Immature natural killer cell (primary cell): ENCODE results near the gene EYA2. TPM values are rescaled to one million over a fixed set of nuclear protein-coding genes. Genes with fewer than 3 reads are reported as not detected.
"Not testable (repeated sequence)": the region's sequence is repeated elsewhere in the genome, so short reads cannot be mapped to it uniquely, and the experiment has no call there.

ENCODE experiments used
- DNase-seq, 3 donors: peaks; one replicate each; pipeline ENCODE4 v3.0.0; 2022; ENCODE audit warnings: mixed read lengths in 1 of 3
- H3K27ac Mint-ChIP-seq, 6 donors: one replicate each; pipeline ENCODE4 v1.8.0; 2020; ENCODE audit warnings: mixed read lengths in 6 of 6, mild to moderate bottlenecking in 5 of 6, inconsistent platforms in 4 of 6, moderate library complexity in 3 of 6
- H3K27me3 Mint-ChIP-seq, 3 donors: one replicate each; pipeline ENCODE4 v1.8.0; 2020 to 2021; ENCODE audit warnings: low read depth in 3 of 3, mild to moderate bottlenecking in 3 of 3, mixed read lengths in 3 of 3, moderate library complexity in 3 of 3, inconsistent platforms in 1 of 3
- H3K36me3 Mint-ChIP-seq, 3 donors: one replicate each; pipeline ENCODE4 v1.8.0; 2020; ENCODE audit warnings: mixed read lengths in 3 of 3, inconsistent platforms in 2 of 3, mild to moderate bottlenecking in 2 of 3
- H3K4me1 Mint-ChIP-seq, 2 donors: one replicate each; pipeline ENCODE4 v1.8.0; 2020; ENCODE audit warnings: inconsistent platforms in 2 of 2, mild to moderate bottlenecking in 2 of 2, mixed read lengths in 2 of 2, moderate library complexity in 1 of 2
- H3K4me3 Mint-ChIP-seq, 5 donors: one replicate each; pipeline ENCODE4 v1.8.0; 2020; ENCODE audit warnings: mild to moderate bottlenecking in 5 of 5, mixed read lengths in 5 of 5, inconsistent platforms in 3 of 5, moderate library complexity in 3 of 5
- H3K9me3 Mint-ChIP-seq, 6 donors: one replicate each; pipeline ENCODE4 v1.8.0; 2020; ENCODE audit warnings: mild to moderate bottlenecking in 6 of 6, mixed read lengths in 6 of 6, inconsistent platforms in 4 of 6, moderate library complexity in 3 of 6
- polyA plus RNA-seq, 3 donors: library from polyadenylated mRNA; unstranded; fragments of 300-500 nt; fragmentation: Illumina TruSeq; gene quantifications; one replicate each; pipeline ENCODE4 v1.2.3, GENCODE V29; 2021

EYA2 gene
- polyA plus RNA-seq, 3 donors from 2014 or later, result not detected

GRCh38 chr20:46879386-46879785 lies 15.3 kb upstream of the EYA2 start:
- DNase-seq, result no peak
- Mint-ChIP-seq H3K27me3 (peaks cover 0 to 16% (median 0%) of the 10 kb centered on the region in 3 donors), H3K4me1 (no peaks in the 10 kb centered on the region), H3K36me3 (no peaks in the 10 kb centered on the region), H3K9me3 (no peaks in the 10 kb centered on the region), H3K4me3 (no peak overlapping the region), H3K27ac (no peak overlapping the region)

- not testable (repeated sequence) for H3K4me1 Mint-ChIP-seq, H3K4me3 Mint-ChIP-seq, H3K9me3 Mint-ChIP-seq
Measured at GRCh38 chr20:46879963-46880362, 14.7 kb upstream of the EYA2 start.

GRCh38 chr20:46883892-46884291 lies 10.8 kb upstream of the EYA2 start:
- H3K4me1 Mint-ChIP-seq, result no peaks in the 10 kb centered on the region

More at GRCh38 chr20:46879963-46880362, 14.7 kb upstream of the EYA2 start:
- H3K27me3 Mint-ChIP-seq, result peaks cover 0 to 12% (median 0%) of the 10 kb centered on the region in 3 donors
- not testable (repeated sequence) for H3K27ac Mint-ChIP-seq, DNase-seq, H3K36me3 Mint-ChIP-seq

GRCh38 chr20:46890682-46891081 lies 4.0 kb upstream of the EYA2 start:
- no peak overlapping the region for H3K4me3 Mint-ChIP-seq
- H3K4me1 Mint-ChIP-seq, result no peaks in the 10 kb centered on the region
- DNase-seq, result no peak
- H3K27ac Mint-ChIP-seq, result no peak overlapping the region
- peaks cover 0 to 2% (median 0%) of the 10 kb centered on the region in 6 donors for H3K9me3 Mint-ChIP-seq
- H3K27me3 Mint-ChIP-seq, result peaks cover 5 to 28% (median 6%) of the 10 kb centered on the region in 3 donors
- no peaks in the 10 kb centered on the region for H3K36me3 Mint-ChIP-seq

More at GRCh38 chr20:46883892-46884291, 10.8 kb upstream of the EYA2 start:
- no peaks in the 10 kb centered on the region for H3K9me3 Mint-ChIP-seq
- H3K36me3 Mint-ChIP-seq, result no peaks in the 10 kb centered on the region
- H3K27me3 Mint-ChIP-seq, result peaks cover 0 to 8% (median 7%) of the 10 kb centered on the region in 3 donors
- H3K4me3 Mint-ChIP-seq, result no peak overlapping the region
- H3K27ac Mint-ChIP-seq, result no peak overlapping the region
- DNase-seq, result no peak

GRCh38 chr20:46893051-46893450 lies 1.6 kb upstream of the EYA2 start:
- Mint-ChIP-seq H3K4me3 (no peak overlapping the region), H3K4me1 (no peaks in the 10 kb centered on the region), H3K9me3 (peaks cover 0 to 2% (median 0%) of the 10 kb centered on the region in 6 donors), H3K27ac (no peak overlapping the region), H3K27me3 (peaks cover 7 to 26% (median 12%) of the 10 kb centered on the region in 3 donors), H3K36me3 (no peaks in the 10 kb centered on the region)
- no peak for DNase-seq

- Mint-ChIP-seq H3K27me3 (peaks cover 9 to 26% (median 11%) of the 10 kb centered on the region in 3 donors), H3K4me1 (no peaks in the 10 kb centered on the region), H3K36me3 (no peaks in the 10 kb centered on the region), H3K4me3 (no peak overlapping the region), H3K27ac (no peak overlapping the region), H3K9me3 (peaks cover 0 to 2% (median 0%) of the 10 kb centered on the region in 6 donors)
- no peak for DNase-seq
Measured at GRCh38 chr20:46893877-46894578, 615 bp upstream of the EYA2 start.

- Mint-ChIP-seq H3K4me3 (no peak overlapping the region), H3K4me1 (no peaks in the 10 kb centered on the region), H3K27me3 (peaks cover 9 to 24% (median 11%) of the 10 kb centered on the region in 3 donors), H3K36me3 (no peaks in the 10 kb centered on the region), H3K27ac (no peak overlapping the region), H3K9me3 (peaks cover 0 to 2% (median 0%) of the 10 kb centered on the region in 6 donors)
- DNase-seq, result no peak
Measured at GRCh38 chr20:46894971-46895905, 595 bp downstream of the EYA2 start.

- H3K27ac Mint-ChIP-seq, result no peak overlapping the region
- H3K9me3 Mint-ChIP-seq, result peaks cover 0 to 2% (median 0%) of the 10 kb centered on the region in 6 donors
- peaks cover 9 to 20% (median 11%) of the 10 kb centered on the region in 3 donors for H3K27me3 Mint-ChIP-seq
- no peaks in the 10 kb centered on the region for H3K4me1 Mint-ChIP-seq
- no peak for DNase-seq
- H3K4me3 Mint-ChIP-seq, result no peak overlapping the region
- H3K36me3 Mint-ChIP-seq, result no peaks in the 10 kb centered on the region
Measured at GRCh38 chr20:46895906-46896242, 1.2 kb downstream of the EYA2 start.

GRCh38 chr20:46897328-46897880 lies 2.8 kb downstream of the EYA2 start:
- H3K4me3 Mint-ChIP-seq, result no peak overlapping the region
- peaks cover 0 to under 1% (median 0%) of the 10 kb centered on the region in 6 donors for H3K9me3 Mint-ChIP-seq
- no peaks in the 10 kb centered on the region for H3K4me1 Mint-ChIP-seq
- no peaks in the 10 kb centered on the region for H3K36me3 Mint-ChIP-seq
- H3K27ac Mint-ChIP-seq, result no peak overlapping the region
- no peak for DNase-seq
- peaks cover 10 to 17% (median 16%) of the 10 kb centered on the region in 3 donors for H3K27me3 Mint-ChIP-seq

GRCh38 chr20:46898423-46898822 lies 3.8 kb downstream of the EYA2 start:
- Mint-ChIP-seq H3K9me3 (no peaks in the 10 kb centered on the region), H3K36me3 (no peaks in the 10 kb centered on the region), H3K4me3 (no peak overlapping the region), H3K4me1 (no peaks in the 10 kb centered on the region), H3K27ac (no peak overlapping the region), H3K27me3 (peaks cover 9 to 16% (median 10%) of the 10 kb centered on the region in 3 donors)
- DNase-seq, result no peak

GRCh38 chr20:46899621-46900020 lies 5.0 kb downstream of the EYA2 start:
- Mint-ChIP-seq H3K27me3 (peaks cover 5 to 15% (median 10%) of the 10 kb centered on the region in 3 donors), H3K4me3 (no peak overlapping the region), H3K9me3 (no peaks in the 10 kb centered on the region), H3K4me1 (no peaks in the 10 kb centered on the region), H3K36me3 (no peaks in the 10 kb centered on the region), H3K27ac (no peak overlapping the region)
- no peak for DNase-seq

- peaks cover 6 to 16% (median 10%) of the 10 kb centered on the region in 3 donors for H3K27me3 Mint-ChIP-seq
- no peaks in the 10 kb centered on the region for H3K4me1 Mint-ChIP-seq
- H3K4me3 Mint-ChIP-seq, result no peak overlapping the region
Measured at GRCh38 chr20:46900086-46900485, 5.4 kb downstream of the EYA2 start.

GRCh38 chr20:46900826-46901225 lies 6.2 kb downstream of the EYA2 start:
- Mint-ChIP-seq H3K27me3 (peaks cover 6 to 16% (median 8%) of the 10 kb centered on the region in 3 donors), H3K4me1 (no peaks in the 10 kb centered on the region), H3K27ac (no peak overlapping the region), H3K4me3 (no peak overlapping the region), H3K36me3 (no peaks in the 10 kb centered on the region), H3K9me3 (no peaks in the 10 kb centered on the region)
- no peak for DNase-seq

More at GRCh38 chr20:46900086-46900485, 5.4 kb downstream of the EYA2 start:
- Mint-ChIP-seq H3K36me3 (no peaks in the 10 kb centered on the region), H3K27ac (no peak overlapping the region), H3K9me3 (no peaks in the 10 kb centered on the region)
- DNase-seq, result no peak

- Mint-ChIP-seq H3K9me3 (no peaks in the 10 kb centered on the region), H3K27me3 (peaks cover 6 to 10% (median 7%) of the 10 kb centered on the region in 3 donors), H3K27ac (no peak overlapping the region), H3K4me1 (no peaks in the 10 kb centered on the region), H3K36me3 (no peaks in the 10 kb centered on the region), H3K4me3 (no peak overlapping the region)
- DNase-seq, result no peak
Measured at GRCh38 chr20:46901638-46902037, 7.0 kb downstream of the EYA2 start.
